NCI-H748 (cell line): ENCODE measurements around the gene GNRHR.
"Not testable (repeated sequence)": the region's sequence is repeated elsewhere in the genome, so short reads cannot be mapped to it uniquely, and the experiment has no call there.

Experiments
- DNase-seq: peaks from one replicate; lab custom pipeline; 2025; ENCODE audit not compliant: unreplicated experiment; lab: John Stamatoyannopoulos, UW

Gene GNRHR

DNA sequence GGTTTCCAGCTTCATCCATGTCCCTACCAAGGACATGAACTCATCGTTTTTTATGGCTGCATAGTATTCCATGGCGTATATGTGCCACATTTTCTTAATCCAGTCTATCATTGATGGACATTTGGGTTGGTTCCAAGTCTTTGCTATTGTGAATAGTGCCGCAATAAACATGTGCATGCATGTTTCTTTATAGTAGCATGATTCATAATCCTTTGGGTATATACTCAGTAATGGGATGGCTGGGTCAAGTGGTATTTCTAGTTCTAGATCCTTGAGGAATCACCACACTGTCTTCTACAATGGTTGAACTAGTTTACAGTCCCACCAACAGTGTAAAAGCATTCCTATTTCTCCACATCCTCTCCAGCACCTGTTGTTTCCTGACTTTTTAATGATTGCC is 23.7 kb downstream of the GNRHR start:
- not testable (repeated sequence) for DNase-seq

DNA sequence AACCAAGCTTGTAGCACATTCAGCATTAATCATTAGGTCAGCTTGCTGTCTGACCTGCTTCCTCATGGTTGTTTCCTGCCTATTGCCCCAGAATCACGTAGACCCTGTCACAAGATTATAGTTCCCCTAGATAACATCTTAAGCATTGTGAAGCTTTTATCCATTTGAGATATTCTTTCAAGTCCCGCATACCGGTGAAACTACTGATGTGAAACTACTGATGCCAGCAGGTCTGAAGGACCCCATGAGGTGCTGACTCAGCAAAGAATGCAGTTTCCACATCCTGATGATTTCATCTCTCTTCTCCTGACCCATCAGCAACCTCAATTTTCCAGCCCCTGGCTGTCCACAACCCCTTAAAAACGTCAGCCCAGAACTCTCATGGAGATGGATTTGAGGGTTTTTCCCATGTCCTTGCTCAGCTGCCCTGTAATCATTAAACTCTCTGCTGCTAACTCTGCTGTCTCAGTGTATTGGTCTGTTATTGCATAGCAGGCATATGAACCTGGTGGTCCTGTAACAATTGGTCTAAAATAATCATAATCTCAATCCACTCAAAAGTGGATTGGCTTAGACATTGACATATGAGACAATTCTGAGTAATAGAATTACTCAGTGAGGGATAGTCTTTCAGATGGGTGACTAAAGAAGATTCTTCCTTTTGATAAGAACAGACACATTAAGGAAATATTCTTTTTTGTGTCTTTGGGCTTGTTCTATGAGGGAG is 26.9 kb downstream of the GNRHR start:
- no peak for DNase-seq

DNA sequence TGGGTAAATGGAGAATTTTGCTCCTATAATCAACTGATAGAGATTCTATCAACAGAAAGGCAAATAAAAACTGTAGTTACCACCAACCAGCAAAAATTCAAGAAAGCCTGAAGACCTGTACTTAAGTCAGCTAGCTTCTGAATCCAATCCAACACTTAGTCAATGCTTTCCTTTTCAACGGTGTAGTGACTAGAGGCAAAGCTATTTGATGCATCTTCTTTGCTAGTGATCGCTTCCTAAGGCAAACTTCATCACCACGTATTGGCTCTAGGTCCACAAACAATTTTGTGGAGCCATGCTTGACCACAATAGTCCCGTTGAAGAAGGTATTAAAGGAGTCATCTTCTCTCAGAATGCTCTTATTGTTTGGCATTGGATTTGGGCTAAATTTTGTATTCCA is 28.2 kb downstream of the GNRHR start:
- no peak for DNase-seq

DNA sequence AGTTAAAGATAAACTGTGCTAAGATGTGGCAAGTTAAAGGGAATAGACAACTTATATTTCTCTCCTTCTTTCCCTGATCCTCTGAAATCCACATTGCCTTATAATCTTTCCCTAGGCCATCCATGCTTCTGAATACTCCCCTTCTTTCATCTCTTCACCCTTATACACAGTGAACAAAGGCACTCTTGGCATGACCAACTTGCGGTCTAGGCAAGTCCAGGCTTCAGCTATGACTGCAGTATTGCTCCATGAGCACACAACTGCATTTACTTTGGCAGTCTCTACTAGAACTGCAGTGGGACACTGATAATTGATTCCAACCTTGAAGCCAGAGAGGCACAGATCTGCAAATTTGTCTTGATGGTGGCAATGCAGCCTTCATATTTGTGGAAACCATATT is 29.1 kb downstream of the GNRHR start:
- no peak for DNase-seq

DNA sequence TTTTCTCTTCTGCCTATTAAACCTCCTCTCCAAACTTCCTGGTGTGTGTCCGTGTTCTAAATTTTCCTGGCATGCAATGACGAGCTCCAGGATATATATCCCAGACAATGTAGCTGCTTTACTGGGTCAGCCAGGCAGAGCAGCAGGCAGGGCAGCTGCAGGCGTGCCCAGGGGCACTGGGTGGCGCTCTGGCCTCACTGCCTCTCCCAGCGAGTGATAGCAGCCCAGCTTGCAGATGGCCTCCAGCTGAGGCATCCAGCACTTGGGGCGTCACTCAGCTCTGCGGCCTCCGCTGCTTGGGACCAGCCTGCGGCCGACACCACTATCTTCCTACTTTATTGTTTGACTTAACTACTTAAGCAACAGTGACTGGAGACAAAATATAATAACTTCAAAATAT is 30.2 kb downstream of the GNRHR start:
- DNase-seq, result no peak

DNA sequence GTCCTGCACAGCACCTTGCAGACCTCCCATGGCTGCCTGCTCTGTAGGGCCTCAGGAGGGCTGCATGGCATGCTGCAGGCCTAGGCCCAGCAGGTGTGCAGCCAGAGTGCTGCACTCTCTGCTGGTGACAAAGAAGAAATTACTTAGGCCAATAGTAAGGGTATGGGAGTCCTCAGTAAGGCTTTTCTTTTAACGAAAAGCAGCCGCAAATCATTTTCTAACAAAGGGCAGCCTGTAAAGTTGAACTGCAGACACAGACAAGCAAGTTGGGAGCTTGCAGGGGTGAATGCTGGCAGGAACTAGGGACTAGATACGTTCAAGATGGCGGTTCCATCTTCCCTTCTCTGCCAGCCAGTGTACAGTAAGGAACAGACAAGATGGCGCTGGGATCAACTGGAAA is 30.8 kb downstream of the GNRHR start:
- DNase-seq, result no peak

DNA sequence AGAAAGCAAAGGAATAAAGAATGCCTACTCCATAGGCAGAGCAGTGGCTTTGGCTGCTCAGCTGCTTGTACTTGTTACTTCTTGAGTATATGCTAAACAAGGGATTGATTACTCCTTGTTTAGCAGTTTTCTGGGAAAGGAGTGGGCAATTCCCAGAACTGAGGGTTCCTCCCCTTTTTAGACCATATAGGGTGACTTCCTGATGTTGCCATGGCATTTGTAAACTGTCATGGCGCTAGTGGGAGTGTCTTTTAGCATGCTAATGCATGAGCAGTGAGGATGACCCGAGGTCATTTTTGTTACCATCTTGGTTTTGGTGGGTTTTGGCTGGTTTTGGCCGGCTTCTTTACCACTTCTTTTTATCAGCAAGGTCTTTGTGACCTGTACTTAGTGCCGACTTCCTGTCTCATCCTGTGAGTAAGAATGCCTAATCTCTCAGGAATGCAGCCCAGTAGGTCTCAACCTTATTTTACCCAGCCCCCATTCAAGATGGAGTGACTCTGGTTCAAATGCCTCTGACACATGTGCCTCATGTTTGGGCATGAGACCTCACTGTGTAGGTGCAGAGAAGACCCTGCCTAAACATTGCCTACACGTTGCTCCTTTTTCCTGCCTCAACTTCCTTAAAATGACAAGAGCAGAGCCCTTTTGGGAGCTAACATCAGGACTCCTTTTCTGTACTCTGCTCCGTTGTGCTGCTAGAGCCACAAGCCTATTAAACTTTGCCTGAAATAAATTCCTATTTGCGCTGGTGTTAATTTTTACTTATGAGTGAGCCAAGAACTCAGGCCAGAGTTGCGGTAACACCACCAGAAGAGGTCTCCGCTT is 32.2 kb downstream of the GNRHR start:
- DNase-seq, result no peak

DNA sequence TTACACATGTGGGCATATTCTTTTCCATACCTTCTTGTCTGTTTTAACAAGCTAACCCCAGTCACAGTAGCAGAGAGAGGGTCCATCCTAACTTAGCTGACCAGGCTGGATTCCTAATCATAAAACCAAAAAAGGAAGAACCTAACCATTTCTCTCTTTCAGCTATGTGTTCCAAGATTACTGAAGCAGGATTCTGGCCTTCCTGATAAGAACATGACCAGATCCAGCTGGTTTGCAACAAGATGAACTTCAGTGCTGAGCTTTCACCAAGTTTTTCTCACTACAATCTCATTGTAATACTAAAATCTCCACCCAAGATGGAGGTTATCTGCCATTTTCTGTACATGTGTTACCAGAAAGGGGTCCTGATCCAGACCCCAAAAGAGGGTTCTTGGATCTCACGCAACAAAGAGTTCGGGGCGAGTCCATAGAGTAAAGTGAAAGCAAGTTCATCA is 32.8 kb downstream of the GNRHR start:
- DNase-seq, result no peak

DNA sequence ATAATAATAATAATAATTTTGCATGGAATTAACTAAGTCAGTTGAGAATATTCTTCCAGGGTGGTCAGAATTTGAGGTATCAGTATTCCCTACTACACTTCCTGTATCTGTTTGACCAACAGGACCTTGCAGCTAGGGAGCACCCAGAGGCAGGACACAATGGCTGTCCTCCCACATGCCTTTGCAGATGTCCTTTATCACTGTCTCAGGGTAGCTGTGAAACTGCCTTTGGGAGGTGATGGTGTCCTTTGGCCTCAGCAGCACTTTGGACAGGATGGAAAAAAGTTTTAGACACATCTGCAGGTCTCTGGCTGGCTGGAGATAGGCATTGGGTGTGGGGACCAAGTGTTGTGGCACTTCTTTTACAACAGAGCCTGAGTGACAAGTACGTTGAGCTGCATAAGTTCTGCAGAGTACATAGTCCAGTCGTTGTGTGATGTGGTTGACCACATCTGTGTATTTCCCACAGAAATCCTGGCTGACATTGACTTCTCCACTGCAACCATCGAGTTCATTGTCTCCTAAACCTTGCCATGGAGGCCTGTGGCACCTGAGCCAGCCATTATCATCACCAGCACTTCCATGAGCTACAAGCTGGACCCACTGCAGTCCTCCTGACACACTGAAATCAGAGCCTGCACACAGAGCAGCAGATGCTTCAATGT is 34.1 kb downstream of the GNRHR start:
- no peak for DNase-seq

DNA sequence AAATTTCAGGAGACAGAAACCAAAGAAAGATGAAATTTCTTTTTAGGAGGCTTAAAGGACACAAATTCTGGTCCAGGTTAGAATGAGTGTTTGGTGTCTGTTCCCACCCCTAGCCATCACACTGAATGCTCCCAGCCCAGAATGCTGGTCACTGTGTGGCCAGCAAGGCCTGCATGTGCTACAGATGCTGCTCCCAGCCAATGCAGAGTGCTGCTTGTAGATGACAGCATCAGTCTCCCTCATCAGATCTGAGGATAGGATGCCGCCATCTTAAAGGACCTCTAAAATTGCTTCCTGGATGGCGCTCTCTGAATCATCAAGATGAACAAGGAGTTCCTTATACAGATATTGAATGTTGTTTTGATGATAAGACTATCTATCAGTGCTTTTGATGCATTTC is 35.3 kb downstream of the GNRHR start:
- no peak for DNase-seq

DNA sequence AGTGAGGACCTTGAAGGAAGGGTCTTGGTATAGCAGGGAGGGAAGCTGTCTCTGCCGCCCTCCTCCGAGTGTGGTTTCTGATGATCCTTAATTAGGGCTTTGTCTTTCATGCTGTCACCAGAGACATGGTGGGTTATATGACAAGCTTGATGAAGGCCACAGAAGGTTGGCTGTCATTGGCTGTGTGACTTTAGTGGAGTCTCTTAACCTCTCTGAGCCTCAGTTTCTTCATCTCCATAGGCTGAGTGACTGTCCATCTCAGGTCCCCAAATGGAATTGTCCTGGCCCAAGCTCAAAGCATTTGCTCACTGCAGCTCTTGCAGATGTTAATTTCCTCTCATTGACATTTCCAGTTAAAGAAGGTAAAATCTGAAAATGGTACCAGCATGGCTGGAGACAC is 36.6 kb downstream of the GNRHR start:
- no peak for DNase-seq

DNA sequence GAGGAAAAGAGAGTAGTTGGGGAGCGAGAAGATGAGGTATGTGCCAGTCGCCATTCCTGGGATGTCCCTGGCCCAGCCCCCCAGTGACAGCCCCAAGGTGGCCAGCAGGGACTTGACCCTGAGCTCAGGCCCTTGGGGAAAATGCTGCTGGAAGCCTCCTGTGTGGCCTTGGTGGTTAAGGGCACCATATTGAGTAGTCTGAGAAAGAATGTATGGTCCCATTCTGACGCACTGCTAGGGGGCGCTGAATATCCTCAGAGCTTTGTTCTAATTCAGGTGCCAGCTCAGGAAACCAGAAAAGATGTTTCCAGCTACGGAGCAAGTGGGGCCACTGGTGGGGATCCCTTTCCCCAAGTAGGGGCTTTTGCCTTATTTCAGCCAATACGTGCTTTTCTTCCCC is 39.2 kb downstream of the GNRHR start:
- DNase-seq, result no peak

DNA sequence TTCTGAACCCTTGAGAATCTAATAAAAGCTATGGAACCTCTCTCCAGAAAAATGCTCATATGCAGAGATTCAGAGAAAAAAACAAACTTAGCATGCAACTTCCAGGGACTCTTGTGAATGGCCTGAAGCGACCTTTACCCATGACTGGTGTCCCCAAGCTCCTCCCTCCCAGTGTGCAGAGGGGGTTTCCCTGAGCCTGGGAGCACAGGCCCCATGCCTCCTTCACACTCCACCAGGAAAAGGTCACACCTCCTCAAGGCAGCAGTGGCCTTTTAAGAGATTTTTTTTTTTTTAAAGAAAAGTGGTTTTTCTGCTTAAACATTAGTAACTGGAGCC is 40.0 kb downstream of the GNRHR start:
- no peak for DNase-seq

DNA sequence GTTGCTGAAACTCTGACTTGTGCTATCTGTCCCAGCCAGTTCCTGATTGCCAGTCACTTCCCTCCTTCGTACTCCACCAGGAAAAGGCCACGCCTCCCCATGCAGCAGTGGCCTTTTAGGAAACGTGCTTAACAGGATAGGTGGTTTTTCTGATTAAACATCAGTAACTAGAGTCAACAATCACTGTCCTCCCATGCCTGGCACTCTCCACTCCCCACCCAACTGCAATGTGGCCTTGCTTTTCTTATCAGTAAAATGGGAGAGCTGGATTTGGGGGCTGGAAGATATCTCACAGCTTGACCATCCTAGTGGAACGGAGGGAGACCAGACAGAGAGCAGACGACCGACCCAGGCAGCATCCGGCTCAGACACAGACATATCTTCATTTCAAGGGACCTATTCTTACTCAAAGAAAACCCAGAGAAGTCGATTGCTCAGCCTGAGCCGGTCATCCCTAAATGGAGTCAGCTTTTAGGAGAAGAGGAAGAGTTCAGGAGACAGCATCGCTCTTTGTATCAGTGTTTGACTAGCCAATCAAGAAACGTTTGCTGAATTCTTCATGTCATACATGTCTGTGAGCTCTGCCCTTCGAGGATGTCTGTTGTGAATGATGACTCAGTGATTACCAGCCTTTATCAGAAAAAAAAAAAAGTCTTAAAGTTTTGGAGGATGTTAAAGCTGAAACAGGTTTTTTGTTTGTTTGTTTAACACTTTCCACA is 40.5 kb downstream of the GNRHR start:
- DNase-seq, result no peak

DNA sequence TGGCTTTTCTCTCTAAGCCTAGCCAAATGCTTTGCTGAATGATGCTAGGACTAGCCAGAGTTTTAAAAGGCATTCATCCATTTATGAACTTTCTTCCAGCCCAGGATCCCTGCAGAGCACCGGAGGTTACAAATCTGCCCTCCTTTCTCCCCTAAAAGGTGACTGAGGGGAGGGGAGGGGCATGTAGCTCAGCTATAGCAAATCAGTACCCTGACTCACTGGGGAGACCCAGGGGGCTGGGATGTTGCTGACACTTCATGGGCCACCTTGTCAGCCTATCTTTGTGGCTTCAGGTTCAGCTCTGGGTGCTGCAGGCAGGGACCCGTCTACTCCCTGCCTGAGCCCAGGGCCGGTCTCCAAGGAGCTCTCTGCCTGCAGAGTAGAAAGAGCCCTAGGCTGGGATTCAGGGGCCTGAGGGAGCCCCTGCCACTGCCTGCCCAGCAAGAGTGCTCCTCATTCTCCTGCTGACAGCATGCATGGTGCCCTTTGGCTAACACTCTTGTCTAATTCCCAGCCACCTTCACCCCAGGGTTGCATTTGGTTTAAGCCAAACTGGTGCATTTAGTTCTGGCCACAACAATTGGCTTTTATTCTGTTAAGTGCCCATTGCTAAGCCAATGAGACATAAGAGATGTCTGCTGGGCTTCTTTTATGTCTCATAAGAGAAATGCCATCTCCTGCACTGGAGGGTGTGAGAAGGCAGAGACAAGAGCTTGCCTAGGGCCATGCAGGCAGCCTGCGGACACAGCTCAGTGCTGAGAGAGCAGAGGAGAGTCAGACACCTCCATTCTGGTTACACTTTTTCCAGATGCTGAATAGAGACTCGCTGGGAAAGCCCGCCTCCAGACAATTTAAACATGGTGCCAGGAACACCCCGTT is 41.3 kb downstream of the GNRHR start:
- no peak for DNase-seq

DNA sequence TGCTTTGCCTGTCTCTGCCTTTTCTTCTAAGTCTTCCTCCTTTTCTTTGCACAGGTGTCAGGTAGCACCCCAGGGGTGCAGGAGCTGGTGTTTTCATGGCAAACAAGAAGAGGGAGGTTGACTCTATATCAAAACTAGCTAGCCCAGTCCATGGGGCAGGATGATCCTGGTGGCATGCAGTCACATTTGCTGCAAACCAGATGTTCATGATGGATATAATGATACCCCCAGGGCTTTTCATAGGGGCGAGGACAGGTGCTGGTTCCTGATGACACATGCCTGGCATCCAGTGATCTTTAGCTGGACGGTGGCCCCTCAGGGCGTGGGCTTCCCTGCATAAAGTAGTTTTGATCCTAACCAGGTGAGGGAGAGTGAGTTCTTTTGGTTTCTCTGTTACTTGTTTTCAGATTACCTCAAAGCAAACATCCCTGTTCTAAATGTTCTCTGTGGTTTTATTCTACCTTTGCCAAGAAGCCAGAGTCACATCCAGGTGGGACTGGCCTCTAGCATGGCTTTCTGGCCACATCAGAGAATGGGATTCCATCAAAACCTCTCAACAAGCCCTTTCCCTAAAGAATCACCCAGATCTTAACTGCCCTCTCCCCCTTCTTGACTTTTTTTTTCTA is 42.1 kb downstream of the GNRHR start:
- no peak for DNase-seq

DNA sequence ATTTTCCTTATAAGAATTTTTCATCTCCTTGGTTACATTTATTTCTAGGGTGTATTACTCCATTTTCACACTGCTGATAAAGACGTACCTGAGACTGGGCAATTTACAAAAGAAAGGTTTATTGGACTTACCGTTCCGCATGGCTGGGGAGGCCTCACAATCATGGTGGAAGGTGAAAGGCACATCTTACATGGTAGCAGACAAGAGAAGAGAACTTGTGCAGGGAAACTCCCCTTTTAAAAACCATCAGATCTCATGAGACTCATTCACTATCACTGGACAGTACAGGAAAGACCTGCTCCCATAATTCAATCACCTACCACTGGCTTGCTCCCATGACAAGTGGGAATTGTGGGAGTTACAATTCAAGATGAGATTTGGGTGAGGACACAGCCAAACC is 47.5 kb downstream of the GNRHR start:
- DNase-seq, result not testable (repeated sequence)

DNA sequence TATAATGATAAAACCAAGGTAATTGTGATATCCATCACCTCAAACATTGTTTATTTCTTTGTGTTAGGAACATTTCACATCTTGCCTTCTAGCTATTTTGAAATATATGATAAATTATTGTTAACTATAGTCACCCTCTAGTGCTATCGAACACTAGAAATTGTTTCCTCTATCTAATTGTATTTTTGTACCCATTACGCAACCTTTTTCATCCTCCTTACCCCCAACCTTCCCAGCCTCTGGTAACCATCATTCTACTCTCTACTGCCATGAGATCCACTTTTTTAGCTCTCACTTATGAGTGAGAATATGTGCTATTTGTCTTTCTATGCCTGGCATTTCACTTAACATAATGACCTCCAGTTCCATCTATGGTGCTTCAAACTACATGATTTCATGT is 49.3 kb downstream of the GNRHR start:
- no peak for DNase-seq

DNA sequence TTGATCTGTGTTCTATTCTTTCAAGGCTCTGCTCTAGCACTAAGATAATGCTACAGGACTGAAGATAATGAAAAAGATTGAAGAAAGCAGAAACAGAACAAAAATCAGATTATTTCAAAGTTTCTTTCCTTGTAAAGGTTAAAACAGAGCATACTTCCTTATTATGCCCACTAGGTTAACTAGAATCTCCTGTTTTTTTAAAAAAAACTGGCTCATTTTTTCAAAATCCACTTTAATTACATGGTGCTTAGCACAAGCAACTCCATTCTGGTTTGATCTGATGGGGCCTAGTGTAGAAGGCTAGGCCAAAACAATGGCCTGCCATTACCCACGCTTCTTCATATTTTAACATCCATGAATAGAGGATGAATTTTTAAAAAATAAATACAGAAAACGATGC is 52.0 kb downstream of the GNRHR start:
- no peak for DNase-seq

DNA sequence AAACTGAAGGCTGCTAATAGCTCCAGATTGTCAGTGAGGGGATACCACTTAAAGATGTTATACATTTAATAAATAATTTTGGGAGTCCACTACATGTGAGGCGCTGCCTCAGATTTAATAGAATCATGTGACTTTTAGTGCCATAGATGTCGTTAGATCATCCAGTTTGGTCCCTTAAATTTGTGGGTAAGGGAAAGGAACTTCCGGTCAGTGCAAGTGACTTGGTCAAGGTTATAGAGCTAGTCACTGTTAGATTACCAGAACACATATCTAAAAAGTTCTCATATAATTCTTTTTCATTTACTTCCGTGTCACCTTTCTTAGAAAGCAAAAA is 52.7 kb downstream of the GNRHR start:
- DNase-seq, result peak; percentile 40
